GM18498 (cell line): ENCODE data around the gene BACE2.
"Not testable (repeated sequence)": the region's sequence is repeated elsewhere in the genome, so short reads cannot be mapped to it uniquely, and the experiment has no call there.

Experiments used
- ATAC-seq: cut with Tn5 transposase; IDR thresholded peaks from one replicate; pipeline ENCODE4 v1.9.1; 2021; ENCODE audit warnings: mild to moderate bottlenecking, moderate library complexity; ENCODE audit not compliant: unreplicated experiment

Gene BACE2

DNA sequence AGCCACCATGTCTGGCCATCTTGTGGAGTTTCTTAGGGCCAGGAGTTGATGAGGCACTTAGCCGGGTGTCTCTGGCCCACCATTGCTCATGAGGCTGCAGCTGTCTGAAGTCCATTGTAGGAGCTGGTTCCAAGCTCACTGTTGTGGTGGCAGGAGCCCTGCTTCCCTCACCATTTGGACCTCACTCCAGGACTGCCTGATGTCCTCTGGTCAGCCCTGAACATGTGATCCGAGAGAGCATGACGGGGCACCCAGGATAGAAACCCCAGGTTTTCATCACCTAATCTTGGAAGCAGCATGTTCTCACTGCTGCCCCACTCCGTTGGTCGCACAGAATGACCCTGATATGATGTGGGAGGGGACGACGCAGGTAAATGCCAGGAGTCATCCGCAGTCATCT is 92.5 kb downstream of the BACE2 start:
- no peak for ATAC-seq

DNA sequence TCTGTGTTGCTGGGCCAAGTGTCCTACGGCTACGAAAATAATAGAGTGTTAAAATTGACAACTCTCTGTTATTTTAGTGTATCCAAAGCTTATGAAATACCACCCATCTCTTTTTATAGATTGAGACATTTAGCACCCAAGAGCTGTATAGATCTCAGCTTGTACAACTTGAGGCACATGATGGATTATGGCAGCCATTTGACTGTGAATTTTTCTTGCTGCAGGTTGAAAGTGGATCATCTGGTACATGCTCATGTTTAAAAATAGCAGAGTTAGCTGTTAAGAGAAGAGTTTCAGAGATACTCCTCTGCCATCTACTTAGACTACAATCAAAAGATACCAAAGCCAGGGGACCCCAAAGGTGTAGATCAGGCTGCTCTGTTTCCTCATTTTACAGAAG is 99.4 kb downstream of the BACE2 start:
- ATAC-seq: no peak

DNA sequence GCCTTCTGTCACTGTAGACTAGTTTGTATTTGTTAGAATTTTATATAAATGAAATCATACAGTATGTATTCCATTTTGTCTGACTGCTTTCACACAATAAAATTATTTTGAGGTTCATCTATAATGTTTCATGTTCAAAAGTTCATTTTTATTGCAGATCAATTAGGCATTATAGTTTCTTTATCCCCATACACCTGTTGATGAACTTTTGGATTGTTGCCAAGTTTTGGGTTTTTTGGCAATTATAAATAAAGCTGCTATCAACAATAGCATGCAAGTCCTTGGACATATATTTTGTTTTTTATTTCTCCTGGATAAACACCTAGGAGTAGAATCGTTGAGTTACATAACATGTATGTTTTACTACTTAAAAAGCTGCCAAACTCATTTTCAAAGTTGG is 101.6 kb downstream of the BACE2 start:
- no peak for ATAC-seq

DNA sequence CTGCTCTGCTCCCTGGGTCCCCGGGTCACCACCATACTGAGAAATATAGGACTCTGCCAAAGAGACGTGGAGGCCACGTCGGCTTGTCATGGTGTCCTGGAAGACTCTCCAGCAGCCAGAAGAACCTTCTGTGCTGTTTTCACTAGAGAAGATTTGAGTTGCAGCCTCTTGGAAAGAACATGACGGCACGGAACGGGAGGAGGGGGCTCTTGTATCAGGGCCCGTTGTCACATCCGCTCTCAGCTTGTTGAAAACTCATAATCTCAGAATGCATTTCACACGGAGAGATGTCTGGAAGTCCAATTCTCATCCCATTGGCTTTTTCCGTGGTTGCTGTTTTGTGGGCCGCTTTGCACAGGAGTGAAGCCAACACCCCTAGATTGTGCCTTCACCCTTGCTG is 109.2 kb downstream of the BACE2 start:
- no peak for ATAC-seq

DNA sequence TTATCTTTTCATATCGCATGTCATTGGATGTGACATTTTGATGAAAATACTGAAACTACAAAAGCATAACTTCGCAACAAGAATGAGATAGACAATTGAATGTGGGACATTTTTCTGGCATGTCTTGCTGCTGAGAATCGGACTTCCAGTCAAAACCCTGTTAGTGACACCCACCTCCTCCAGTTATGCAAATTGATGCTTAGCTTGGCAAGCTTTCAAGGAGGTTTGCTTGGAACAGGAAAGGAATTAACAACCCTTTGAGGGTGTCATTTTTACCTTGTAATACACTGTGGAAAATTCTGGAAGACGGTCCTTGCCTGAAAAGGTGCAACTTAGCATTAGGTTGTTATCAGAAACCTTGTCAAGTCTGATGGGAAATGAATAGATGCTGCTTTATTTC is 109.9 kb downstream of the BACE2 start:
- ATAC-seq: no peak

DNA sequence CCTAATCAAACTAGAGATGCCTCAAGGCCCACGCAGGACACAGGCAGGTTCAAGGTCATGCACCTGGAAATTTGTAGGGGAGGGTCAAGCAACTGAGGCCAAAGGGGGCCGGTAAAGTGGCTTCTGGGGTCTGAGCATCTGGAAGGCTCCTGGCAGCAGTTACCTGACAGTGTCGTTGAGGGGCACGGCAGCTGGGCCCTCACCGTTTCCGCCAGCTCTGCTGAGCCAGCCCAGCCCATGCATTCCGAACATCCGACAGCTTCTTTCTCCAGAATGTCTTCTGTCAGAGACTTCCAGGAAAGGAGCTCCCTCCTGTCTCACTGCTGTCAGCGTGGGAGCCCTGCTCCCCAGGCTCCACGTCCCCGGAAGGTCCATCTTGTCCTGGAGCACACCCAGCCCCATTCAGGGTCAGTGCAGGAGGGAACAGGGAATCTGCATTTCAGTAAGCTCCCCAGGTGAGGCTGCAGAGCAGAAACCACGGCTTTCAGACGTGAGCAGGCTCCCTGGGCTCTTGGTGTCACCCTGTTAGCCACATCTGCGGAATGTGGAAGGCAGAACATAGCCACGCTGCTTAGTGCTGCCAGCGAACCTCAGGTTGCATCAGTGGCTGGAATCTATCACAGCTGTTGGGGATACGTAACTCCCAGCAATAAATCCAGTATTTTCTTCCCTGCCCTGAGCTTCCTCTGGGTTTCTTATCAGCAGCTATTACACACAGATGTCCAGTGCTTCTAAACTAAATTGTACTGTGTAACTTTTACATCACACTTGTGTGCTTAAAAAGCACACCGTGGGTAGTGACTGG is 112.4 kb downstream of the BACE2 start:
- ATAC-seq: no peak

DNA sequence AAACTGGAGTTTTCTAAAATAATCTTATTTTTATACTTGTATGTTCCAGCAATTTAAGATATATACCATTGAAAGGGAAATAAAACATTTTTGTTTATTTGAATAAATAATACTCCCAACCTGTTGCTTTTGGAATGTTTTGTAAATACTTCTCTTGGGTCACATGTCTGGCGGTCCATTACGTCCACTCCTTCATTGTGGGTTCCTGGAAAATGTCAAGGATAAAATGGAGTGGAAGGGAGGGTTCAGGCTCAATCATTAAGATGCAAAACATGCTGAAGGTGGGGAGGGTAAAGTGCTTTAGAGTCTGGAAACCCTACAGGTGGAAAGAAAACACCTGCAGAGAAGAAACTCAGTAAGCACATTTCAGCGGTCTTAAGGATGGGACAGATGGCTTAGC is 114.5 kb downstream of the BACE2 start:
- ATAC-seq: no peak

DNA sequence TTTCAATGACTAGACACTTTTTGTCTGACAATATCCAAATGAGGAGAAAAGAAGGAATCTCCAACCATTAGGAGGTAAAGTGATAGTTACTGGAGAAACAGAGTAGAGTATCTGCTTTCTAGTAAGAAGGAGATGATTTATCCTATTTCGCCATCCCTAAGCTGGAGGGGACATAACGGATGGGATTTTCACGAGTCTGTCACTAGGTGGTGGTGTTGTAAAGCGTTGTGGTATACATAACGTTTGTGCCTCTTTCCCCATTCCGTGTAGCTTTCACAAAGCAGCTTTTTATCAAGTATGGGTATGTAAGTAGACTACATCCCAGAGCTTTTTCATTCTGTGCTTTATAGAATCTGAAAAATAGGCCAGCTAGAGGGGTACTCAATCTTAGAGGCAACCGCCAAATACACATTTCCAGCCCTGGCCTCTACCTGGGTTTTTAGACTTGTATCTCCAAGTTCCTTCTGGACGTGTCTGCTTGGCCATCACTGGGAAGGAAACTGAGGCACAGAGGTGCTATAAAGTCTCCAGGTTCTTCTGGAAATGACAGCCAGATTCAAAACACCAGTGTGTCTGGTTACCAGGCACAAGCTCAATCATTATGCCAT is 115.4 kb downstream of the BACE2 start:
- ATAC-seq: no peak

DNA sequence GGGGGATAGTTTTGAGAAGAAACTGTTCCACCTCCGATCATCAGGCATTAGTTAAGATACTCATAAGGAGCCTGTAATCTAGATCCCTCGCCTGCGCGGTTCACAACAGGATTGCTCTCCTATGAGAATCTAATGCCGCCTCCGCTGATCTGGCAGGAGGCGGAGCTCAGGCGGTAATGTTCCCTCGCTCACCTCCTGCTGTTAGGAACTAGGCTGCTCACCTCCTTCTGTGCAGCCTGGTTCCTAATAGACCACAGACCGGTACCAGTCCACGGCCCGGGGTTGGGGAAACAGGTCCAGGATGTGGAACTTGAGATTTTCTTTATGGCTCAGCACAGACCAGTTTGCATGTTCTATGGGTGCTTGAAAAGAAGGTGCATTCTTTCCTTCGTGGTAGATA is 121.5 kb downstream of the BACE2 start:
- no peak for ATAC-seq

DNA sequence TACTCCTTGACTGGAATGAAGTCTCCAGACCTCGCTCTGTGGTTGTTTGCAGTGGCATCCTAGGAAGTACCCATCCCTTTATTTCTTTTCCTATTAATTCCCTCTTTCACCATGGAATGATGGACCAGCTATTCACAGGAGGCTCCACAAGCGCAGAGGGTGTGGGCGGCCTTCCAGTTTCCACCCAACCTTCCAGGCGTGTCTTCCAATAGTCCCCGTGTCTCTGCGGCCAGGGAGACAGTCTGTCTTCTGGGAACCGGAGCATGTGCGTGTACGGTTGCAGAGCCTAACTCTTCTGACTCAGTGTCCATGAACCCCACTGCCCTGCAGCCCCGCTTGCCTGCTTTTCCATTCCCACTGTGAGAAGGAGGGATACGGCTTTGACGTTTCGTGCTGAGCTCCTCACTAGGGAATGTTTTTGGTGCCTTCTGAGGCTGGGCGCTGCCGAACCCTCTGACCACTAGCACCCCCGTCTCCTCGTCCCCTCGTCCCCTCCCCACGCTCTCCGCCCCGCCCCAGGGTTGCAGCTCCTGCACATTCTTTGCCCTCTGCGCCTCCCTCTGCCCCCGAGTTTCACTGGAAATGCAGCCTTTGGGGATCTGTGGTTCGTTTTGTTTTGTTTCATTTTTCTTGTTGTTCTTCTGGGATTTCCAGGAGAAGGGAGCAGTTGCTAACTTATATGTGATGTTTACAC is 122.3 kb downstream of the BACE2 start:
- no peak for ATAC-seq

DNA sequence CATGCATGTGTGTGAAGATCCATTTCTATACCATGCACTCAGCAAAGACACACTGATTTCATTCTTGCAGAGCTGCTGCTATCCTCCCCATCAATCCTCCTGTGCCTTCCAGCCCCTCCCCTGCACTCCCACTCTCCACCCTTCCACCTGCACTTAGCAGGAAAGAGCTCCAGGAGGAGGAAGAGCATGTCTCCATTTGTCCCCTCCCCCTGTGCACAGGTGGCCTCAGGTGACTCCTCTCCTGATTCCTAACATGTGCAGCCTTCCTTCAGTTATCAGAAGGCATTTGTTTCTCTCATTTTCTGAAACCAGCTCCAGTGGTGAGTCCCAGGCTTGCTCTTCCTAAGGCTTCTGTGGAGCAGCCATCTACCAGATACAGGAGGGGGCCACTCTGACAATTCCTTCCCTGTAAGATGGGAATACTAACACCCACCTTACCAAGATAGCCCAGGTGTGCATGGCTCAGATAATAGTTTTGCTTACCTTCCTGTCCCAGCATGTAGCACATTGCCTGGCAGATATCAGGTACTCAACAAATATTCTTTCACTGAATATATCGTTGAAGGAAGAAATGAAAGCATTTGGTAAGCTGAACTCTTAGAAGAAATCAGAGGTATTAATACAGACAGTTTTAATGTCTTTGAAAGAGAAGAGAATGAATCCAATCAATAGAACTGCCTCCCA is 126.7 kb downstream of the BACE2 start:
- no peak for ATAC-seq

DNA sequence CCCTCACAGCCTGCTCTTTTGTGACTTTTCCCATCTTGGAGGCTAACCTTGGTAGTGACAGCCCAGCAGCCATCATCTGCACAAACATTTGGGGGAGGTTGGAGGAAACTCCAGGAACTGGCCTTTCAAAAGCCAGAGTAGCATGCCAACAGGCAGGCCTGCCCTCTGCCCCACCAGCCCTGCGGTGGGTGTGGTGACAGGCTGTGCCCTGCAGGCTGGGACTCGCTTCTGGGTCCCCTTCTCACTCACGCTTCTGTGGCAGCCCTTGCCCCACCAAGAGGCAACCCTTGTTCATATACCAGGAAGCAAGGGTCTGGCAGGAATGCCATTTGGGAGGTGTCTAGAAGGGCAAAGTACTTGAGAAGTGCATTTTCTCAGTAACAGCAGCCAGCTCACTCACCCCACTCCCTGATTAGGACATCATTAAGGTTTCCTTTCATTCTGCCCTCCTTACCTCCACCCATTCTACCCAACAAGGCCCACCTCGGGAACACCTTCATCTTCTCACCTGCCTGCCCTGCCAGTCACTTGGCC is 127.8 kb downstream of the BACE2 start:
- no peak for ATAC-seq

DNA sequence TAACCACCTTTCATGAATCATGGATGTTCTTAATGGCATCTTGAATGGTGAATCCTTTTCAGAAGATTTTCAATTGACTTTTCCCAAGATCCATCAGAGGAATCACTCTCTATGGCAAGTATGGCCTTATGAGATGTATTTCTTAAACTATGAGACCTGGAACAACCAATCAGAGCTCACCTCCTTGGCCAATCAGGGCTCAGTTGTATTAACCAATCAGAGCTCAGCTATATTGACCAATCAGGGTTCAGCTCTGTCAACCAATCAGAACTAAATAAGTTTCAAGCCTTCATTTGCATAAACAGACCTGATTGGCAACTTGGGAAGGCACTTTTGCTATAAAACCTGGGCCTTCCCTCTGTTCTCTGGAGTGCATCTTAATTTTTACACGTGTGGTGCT is 135.0 kb downstream of the BACE2 start:
- no peak for ATAC-seq

DNA sequence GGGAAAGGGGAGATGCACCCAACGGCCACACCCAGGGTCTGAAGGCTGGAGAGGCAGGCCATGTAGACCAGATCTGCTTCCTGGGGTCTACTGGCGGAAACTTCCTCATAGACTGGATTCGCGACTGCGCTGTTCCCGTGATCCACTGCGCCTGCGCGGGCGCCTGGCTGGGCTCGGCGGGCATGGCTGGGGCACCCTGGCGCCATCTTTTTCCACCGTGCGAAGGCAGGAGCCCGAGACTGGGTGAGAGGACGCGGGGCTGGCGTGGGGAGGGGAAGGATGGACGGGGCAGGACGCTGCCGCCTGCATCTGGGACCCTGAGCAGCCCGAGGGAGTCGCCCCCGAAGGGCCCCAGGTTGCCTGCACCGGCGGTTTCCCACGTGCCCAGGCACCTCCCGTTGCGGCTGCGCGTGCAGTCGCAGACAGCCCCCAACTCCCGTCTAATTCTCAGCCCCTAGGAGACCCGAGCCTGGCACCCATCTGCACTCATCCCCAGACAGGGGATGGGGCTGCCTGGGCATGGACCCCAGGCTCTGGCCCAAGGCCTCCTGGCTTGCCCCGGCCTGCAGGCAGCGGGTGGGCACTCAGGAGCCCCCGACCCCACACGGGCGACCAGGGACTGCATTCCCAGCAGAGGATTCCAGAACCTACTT is 136.2 kb downstream of the BACE2 start:
- no peak for ATAC-seq

DNA sequence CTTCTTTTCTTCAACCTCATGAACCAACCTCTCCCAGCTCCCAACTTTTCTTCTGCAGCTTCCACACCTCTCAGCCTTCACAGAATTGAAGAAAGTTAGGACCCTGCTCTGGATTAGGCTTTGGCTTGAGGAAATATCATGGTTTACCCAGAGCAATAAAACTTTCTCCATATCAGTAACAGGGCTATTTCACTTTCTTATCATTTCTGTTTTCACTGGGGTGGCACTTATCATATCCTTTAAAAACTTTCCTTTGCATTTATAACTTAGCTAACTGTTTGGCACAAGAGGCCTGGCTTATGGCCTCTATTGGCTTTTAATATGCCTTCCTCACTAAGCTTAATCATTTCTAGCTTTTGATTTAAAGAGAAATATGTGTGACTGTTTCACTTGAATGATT is 139.3 kb downstream of the BACE2 start:
- no peak for ATAC-seq

DNA sequence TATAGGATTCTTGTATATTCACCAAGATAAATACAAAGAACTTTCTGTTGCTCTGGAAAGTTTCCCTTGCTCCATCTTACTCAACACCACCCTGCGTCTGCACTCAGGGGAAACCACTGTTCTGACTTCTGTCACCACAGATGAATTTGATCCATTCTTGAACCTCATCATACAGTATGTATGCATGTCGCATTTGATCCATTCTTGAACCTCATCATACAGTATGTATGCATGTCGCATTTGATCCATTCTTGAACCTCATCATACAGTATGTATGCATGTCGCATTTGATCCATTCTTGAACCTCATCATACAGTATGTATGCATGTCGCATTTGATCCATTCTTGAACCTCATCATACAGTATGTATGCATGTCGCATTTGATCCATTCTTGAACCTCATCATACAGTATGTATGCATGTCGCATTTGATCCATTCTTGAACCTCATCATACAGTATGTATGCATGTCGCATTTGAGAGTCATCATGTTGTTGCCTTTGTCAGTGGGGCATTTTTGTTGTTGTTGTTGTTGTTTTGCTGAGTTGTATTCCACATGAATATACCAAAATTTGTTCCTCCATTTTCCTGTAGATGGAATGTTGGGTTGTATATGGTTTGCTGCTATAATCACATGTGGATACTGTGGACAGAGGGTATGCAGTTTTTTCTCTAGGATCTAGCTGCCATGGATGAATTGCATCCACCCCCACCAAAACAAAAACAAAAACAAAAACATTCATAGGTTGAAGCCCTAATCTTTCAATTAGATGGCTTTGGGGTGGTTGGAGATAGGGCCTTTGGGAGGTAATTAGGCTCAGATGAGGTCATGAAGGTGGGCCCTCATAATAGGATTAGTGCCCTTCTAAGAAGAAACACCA is 145.6 kb downstream of the BACE2 start:
- ATAC-seq: not testable (repeated sequence)

DNA sequence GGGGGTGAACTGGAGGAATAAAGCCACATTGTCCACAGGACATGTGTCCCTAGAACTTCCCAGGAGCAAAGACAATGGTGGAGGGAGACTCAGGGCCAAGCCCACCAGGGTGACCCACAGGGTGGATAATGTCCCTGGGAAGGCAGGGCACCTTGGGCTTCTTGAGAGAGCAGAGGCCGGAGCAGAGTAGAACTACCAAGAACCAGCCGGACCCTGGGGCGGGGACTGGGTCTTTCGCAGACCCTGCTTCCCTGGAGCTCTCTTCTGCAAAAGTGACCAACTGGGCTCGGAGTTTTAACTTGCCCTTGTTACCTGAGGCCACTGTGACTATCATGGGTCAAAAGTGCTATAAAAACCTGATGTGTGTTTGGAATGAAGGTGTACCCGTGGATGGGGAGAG is 147.8 kb downstream of the BACE2 start:
- ATAC-seq: no peak

DNA sequence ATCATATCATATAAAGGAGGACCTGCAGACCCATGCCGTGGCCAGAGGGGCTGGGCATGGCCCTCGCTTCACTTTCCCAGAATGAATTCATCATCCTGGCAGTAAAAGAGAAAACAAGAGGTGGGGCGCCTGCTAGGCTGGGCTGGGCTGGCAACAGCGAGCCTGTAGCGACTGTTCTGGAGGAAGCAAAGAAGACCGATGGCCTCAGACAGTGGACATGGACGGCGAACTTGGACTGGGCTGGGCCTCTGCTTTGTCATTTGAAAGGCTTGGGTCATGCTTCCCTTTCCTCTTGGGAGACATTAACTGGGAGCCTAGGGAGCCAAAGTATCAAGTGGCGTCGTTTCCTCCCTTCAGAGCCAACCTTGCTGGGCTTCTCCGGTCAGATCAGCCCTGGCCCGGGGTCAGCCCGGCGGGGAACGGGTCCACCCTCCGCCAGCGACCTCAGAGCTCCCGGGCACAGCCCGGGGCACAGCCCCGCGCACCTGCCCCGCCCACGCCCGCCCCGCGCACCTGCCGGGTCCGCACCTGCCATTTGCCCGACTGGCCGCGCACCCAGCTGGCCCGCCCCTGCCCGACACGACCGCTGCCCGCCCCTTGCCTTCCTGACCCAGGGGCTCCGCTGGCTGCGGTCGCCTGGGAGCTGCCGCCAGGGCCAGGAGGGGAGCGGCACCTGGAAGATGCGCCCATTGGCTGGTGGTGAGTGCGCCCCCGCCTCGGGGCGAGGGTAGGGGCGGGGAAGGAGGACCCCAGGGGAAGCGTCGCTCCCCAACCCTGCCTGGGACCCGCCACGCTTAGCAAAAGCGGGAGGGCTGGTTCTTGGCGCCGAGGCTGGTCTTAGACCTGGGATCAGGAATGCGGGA is 148.5 kb downstream of the BACE2 start, which contains the start of gene FAM3B:
Gene FAM3B, plus strand, starts transcription at position 602 of the 863 bp plus-strand sequence. Its CDS starts 79 bp downstream, at position 681.
- ATAC-seq: no peak

DNA sequence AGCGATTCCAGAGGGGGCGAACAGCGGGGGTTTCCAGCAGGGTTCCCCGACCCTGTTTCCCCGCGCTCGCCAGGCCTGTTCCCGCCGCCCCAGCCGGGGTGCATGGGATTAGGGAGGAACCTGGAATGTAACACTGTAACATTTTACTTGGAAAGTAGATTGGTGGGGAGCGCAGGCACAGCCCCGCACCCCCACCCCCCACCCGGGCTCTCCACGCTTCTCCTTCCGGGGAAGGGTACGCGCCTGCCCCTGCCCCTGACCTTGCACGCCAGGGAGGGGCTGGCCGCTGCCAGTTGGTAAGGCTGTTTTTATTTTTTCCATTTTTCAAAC is 149.1 kb downstream of the BACE2 start:
- ATAC-seq: no peak
